Ishikawa (cell line): ENCODE results near the gene HOXB3.

Source experiments
- CEBPB ChIP-seq: IDR thresholded peaks from 2 replicates; pipeline ENCODE4 v1.6.1; 2012
- CREB1 ChIP-seq: IDR thresholded peaks from 2 replicates; pipeline ENCODE4 v1.6.1; 2012; ENCODE audit warnings: low read depth
- EGR1 ChIP-seq: IDR thresholded peaks from 2 replicates; pipeline ENCODE4 v1.6.1; 2012
- EP300 ChIP-seq: IDR thresholded peaks from 2 replicates; pipeline ENCODE4 v1.6.1; 2012; ENCODE audit warnings: borderline replicate concordance
- FOXM1 ChIP-seq: IDR thresholded peaks from 2 replicates; pipeline ENCODE4 v1.6.1; 2012; ENCODE audit warnings: low read depth, borderline replicate concordance
- NFIC ChIP-seq: IDR thresholded peaks from 2 replicates; pipeline ENCODE4 v1.6.1; 2012
- RAD21 ChIP-seq: IDR thresholded peaks from 2 replicates; pipeline ENCODE4 v1.6.1; 2012; ENCODE audit warnings: low read depth
- TAF1 ChIP-seq: IDR thresholded peaks from 2 replicates; pipeline ENCODE4 v1.6.1; 2012; ENCODE audit warnings: low read depth, mild to moderate bottlenecking
- TCF12 ChIP-seq: IDR thresholded peaks from 2 replicates; pipeline ENCODE4 v1.6.1; 2012; ENCODE audit warnings: low read depth
- TEAD4 ChIP-seq: IDR thresholded peaks from 2 replicates; pipeline ENCODE4 v1.6.1; 2012
- YY1 ChIP-seq: IDR thresholded peaks from 2 replicates; pipeline ENCODE4 v1.6.1; 2012; ENCODE audit warnings: low read depth
- TF ChIP-seq, protein P1 (sequence below): IDR thresholded peaks from 2 replicates; pipeline ENCODE4 v1.6.1; 2012; ENCODE audit warnings: low read depth, mild to moderate bottlenecking
- TF ChIP-seq, protein P2 (sequence below): IDR thresholded peaks from 2 replicates; pipeline ENCODE4 v1.6.1; 2012
- TF ChIP-seq, protein P3 (sequence below): IDR thresholded peaks from 2 replicates; pipeline ENCODE4 v1.6.1; 2012

DNA sequence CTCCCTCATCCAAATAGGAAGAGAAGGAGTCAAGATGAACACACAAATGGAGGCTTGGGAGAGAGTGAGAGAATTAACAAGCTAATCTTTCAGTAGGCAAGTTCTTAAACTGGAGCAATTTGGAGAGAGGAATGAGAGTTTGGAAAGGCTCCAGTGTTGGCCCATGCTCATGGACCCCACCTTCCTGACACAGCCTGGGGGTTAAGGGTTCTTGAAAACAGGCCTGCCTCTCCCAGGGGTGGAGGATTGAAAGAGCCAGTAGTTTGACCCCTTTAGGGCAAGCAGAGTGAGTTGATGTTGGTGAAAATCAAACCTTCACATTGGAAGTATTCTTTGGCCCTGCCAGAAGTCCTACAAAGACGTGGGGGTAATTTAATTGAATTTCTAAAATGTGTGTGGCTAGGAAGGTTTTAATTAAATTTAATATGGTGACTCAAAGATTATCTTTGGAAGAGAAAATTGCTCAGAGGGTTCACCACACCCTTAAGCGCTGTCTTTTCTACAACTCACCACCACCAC, 5.8 kb downstream of the HOXB3 start:
- no peak for TF ChIP-seq RAD21
- no peak for TF ChIP-seq NFIC
- TF ChIP-seq, protein P1, sequence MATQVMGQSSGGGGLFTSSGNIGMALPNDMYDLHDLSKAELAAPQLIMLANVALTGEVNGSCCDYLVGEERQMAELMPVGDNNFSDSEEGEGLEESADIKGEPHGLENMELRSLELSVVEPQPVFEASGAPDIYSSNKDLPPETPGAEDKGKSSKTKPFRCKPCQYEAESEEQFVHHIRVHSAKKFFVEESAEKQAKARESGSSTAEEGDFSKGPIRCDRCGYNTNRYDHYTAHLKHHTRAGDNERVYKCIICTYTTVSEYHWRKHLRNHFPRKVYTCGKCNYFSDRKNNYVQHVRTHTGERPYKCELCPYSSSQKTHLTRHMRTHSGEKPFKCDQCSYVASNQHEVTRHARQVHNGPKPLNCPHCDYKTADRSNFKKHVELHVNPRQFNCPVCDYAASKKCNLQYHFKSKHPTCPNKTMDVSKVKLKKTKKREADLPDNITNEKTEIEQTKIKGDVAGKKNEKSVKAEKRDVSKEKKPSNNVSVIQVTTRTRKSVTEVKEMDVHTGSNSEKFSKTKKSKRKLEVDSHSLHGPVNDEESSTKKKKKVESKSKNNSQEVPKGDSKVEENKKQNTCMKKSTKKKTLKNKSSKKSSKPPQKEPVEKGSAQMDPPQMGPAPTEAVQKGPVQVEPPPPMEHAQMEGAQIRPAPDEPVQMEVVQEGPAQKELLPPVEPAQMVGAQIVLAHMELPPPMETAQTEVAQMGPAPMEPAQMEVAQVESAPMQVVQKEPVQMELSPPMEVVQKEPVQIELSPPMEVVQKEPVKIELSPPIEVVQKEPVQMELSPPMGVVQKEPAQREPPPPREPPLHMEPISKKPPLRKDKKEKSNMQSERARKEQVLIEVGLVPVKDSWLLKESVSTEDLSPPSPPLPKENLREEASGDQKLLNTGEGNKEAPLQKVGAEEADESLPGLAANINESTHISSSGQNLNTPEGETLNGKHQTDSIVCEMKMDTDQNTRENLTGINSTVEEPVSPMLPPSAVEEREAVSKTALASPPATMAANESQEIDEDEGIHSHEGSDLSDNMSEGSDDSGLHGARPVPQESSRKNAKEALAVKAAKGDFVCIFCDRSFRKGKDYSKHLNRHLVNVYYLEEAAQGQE: no peak
- TF ChIP-seq YY1: no peak
- TF ChIP-seq TCF12: no peak
- TF ChIP-seq, protein P2, sequence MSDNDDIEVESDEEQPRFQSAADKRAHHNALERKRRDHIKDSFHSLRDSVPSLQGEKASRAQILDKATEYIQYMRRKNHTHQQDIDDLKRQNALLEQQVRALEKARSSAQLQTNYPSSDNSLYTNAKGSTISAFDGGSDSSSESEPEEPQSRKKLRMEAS: no peak
- no peak for TF ChIP-seq CEBPB
- TF ChIP-seq, protein P3, sequence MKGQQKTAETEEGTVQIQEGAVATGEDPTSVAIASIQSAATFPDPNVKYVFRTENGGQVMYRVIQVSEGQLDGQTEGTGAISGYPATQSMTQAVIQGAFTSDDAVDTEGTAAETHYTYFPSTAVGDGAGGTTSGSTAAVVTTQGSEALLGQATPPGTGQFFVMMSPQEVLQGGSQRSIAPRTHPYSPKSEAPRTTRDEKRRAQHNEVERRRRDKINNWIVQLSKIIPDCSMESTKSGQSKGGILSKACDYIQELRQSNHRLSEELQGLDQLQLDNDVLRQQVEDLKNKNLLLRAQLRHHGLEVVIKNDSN: no peak
- TF ChIP-seq TEAD4: no peak
- TF ChIP-seq EP300: no peak
- no peak for TF ChIP-seq EGR1
- TF ChIP-seq CREB1: no peak
- no peak for TF ChIP-seq FOXM1
- TF ChIP-seq TAF1: no peak
